Smooth muscle cell (in vitro differentiated cells): Measurements from ENCODE around the gene ENTPD8. TPM values are rescaled to one million over a fixed set of nuclear protein-coding genes. Genes with fewer than 3 reads are reported as not detected.

Experiments used
- DNase-seq: peaks from one replicate; lab custom pipeline; 2025; ENCODE audit not compliant: unreplicated experiment; lab: John Stamatoyannopoulos, UW
- H2AFZ ChIP-seq: fragments of 200-600 bp; sonication (generic); 2 replicates; pipeline ENCODE4 v1.6.0; 2016; ENCODE audit warnings: antibody characterized with exemption, low read depth, mild to moderate bottlenecking
- H3F3A ChIP-seq: fragments of 200-600 bp; sonication (generic); 2 replicates; pipeline ENCODE4 v1.6.0; 2017; ENCODE audit warnings: antibody characterized with exemption, low read depth
- H3K27ac ChIP-seq: fragments of 200-600 bp; sonication (generic); 2 replicates; pipeline ENCODE4 v1.5.1; 2016; ENCODE audit warnings: low read depth, mild to moderate bottlenecking
- H3K27me3 ChIP-seq: fragments of 200-600 bp; sonication (generic); 2 replicates; pipeline ENCODE4 v1.6.1; 2016; ENCODE audit warnings: low read depth, mild to moderate bottlenecking
- H3K36me3 ChIP-seq: fragments of 200-600 bp; sonication (generic); 2 replicates; pipeline ENCODE4 v1.5.1; 2016; ENCODE audit warnings: low read depth
- H3K4me1 ChIP-seq: fragments of 200-600 bp; sonication (generic); 2 replicates; pipeline ENCODE4 v1.5.1; 2016; ENCODE audit warnings: low read depth
- H3K4me2 ChIP-seq: fragments of 200-600 bp; sonication (generic); 2 replicates; pipeline ENCODE4 v1.6.0; 2016; ENCODE audit warnings: mild to moderate bottlenecking
- H3K4me3 ChIP-seq: fragments of 200-600 bp; sonication (generic); 2 replicates; pipeline ENCODE4 v1.5.1; 2016; ENCODE audit warnings: mild to moderate bottlenecking
- H3K79me2 ChIP-seq: fragments of 200-600 bp; sonication (generic); 2 replicates; pipeline ENCODE4 v1.6.0; 2016; ENCODE audit warnings: low read depth, mild to moderate bottlenecking
- H3K9ac ChIP-seq: fragments of 200-600 bp; sonication (generic); 2 replicates; pipeline ENCODE4 v1.6.0; 2016; ENCODE audit warnings: low read depth
- H3K9me3 ChIP-seq: fragments of 200-600 bp; sonication (generic); replicated peaks from 2 replicates; pipeline ENCODE4 v1.5.1; 2016; ENCODE audit warnings: low read depth
- H4K20me1 ChIP-seq: fragments of 200-600 bp; sonication (generic); 2 replicates; pipeline ENCODE4 v1.6.0; 2016; ENCODE audit warnings: low read depth
- CTCF ChIP-seq: fragments of 200-600 bp; sonication (generic); IDR thresholded peaks from 2 replicates; pipeline ENCODE4 v1.5.1; 2017; ENCODE audit warnings: borderline replicate concordance, mild to moderate bottlenecking, antibody characterized with exemption; ENCODE audit not compliant: insufficient read depth, poor library complexity, severe bottlenecking
- WGBS: methylation state at CpG from one replicate; pipeline ENCODE4 v1.1.7; 2016; ENCODE audit warnings: low lambda C conversion rate; 5-methylcytosine and 5-hydroxymethylcytosine counted together
- polyA plus RNA-seq: library from polyadenylated mRNA; unstranded; fragments of >200 nt; fragmentation: Nextera tagmentation; extraction: Ambion mirVana; gene quantifications from 2 replicates; pipeline ENCODE4 v1.2.1, GENCODE V29; 2016
- total RNA-seq: library from RNA; depleted of rRNA; stranded (reverse); fragments of >200 nt; gene quantifications from 2 replicates; pipeline ENCODE4 v1.2.3, GENCODE V29; 2014

Gene ENTPD8
- total and polyA plus RNA-seq, 2 experiments from 2014 or later, result not detected

- Histone ChIP-seq H3F3A (no peaks in the 10 kb centered on the region), H3K9ac (no peak overlapping the region), H3K27me3 (no peaks in the 10 kb centered on the region), H3K4me1 (no peaks in the 10 kb centered on the region), H3K9me3 (no peaks in the 10 kb centered on the region), H4K20me1 (peaks cover 16% of the 10 kb centered on the region), H3K4me3 (no peak overlapping the region), H3K36me3 (no peaks in the 10 kb centered on the region), H2AFZ (no peak overlapping the region), H3K27ac (no peak overlapping the region), H3K4me2 (no peak overlapping the region), H3K79me2 (no peaks in the 10 kb centered on the region)
- TF ChIP-seq CTCF, result no peak
- no peak for DNase-seq
- WGBS, result 95% methylated on average over 35 of the region's 42 CpGs
These were observed 50.4 kb downstream of the ENTPD8 start for GRCh38 chr9:137390553-137391410.

- TF ChIP-seq CTCF, result no peak
- H3K9ac ChIP-seq, result no peak overlapping the region
- no peaks in the 10 kb centered on the region for H3K27me3 ChIP-seq
- H3K4me1 ChIP-seq, result no peaks in the 10 kb centered on the region
- 96% methylated on average over 13 of the region's 13 CpGs for WGBS
- H3K36me3 ChIP-seq, result no peaks in the 10 kb centered on the region
- H4K20me1 ChIP-seq, result peaks cover 7% of the 10 kb centered on the region
- DNase-seq, result no peak
- no peaks in the 10 kb centered on the region for H3F3A ChIP-seq
- no peak overlapping the region for H3K4me2 ChIP-seq
- no peak overlapping the region for H3K4me3 ChIP-seq
- no peaks in the 10 kb centered on the region for H3K9me3 ChIP-seq
- no peak overlapping the region for H3K27ac ChIP-seq
- no peak overlapping the region for H2AFZ ChIP-seq
- no peaks in the 10 kb centered on the region for H3K79me2 ChIP-seq
These were observed 51.8 kb downstream of the ENTPD8 start for GRCh38 chr9:137389428-137389746.

- no peak overlapping the region for H3K4me2 ChIP-seq
- H3K79me2 ChIP-seq, result no peaks in the 10 kb centered on the region
- H3K27ac ChIP-seq, result no peak overlapping the region
- no peaks in the 10 kb centered on the region for H3F3A ChIP-seq
- no peaks in the 10 kb centered on the region for H3K36me3 ChIP-seq
- H2AFZ ChIP-seq, result no peak overlapping the region
- peaks cover 6% of the 10 kb centered on the region for H4K20me1 ChIP-seq
- TF ChIP-seq CTCF, result no peak
- H3K27me3 ChIP-seq, result no peaks in the 10 kb centered on the region
- no peak overlapping the region for H3K9ac ChIP-seq
- no peaks in the 10 kb centered on the region for H3K9me3 ChIP-seq
- no peaks in the 10 kb centered on the region for H3K4me1 ChIP-seq
- H3K4me3 ChIP-seq, result no peak overlapping the region
- DNase-seq, result no peak
- 94% methylated on average over 42 of the region's 47 CpGs for WGBS
These were observed 52.3 kb downstream of the ENTPD8 start for GRCh38 chr9:137388589-137389427.
